Measurements from ENCODE around the gene CTNS. TPM values are rescaled to one million over a fixed set of nuclear protein-coding genes. Genes with fewer than 3 reads are reported as not detected.

The CTNS gene
- total and polyA plus RNA-seq, 2 of the 13 experiments (the other 11 are each of a cell fraction or from before 2014, with no cell fraction given), result 9.5 to 13.7 TPM

DNA sequence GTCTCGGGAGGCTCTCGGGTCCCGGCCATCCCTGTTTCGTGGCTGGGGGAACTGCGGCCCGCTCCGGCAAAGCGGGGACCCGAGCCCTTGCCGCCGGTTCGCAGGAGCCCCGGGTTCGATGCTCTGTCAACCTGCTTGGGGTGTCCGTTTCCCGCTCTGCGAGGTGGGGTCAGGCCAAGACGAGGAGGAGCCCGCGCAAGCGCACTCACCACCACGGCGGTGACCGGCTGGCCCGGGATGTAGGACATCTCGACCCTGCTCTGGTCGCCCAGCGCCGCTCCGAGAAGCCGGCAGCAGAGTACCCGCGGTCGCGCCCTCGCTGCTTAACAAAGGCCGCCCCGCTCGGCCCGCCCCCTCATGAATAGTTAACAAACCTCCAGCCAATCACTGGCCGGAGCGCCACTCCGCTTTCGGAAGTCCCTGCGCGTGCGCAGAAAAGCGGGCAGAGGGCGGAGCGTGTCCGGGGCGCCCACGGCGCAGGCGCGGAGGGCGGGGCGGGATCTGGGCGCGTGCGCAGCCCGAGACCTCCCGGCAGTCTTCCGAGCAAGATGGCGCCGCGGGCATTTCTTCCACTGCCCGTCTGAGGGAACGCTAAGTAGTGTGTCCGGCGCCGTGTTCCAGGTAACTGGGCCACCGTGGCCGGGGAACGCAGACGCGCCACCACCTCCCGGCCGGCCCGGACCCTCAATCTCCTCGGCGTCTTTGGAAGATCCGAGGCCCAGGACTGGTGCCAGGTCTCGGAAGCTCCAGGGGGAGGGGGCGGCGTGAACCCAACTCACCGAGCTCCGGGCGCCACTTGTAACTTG, 31.9 kb downstream of the CTNS start, which contains the start of the genes EMC6 and TAX1BP3 (continued):
- TF ChIP-seq, protein P1, sequence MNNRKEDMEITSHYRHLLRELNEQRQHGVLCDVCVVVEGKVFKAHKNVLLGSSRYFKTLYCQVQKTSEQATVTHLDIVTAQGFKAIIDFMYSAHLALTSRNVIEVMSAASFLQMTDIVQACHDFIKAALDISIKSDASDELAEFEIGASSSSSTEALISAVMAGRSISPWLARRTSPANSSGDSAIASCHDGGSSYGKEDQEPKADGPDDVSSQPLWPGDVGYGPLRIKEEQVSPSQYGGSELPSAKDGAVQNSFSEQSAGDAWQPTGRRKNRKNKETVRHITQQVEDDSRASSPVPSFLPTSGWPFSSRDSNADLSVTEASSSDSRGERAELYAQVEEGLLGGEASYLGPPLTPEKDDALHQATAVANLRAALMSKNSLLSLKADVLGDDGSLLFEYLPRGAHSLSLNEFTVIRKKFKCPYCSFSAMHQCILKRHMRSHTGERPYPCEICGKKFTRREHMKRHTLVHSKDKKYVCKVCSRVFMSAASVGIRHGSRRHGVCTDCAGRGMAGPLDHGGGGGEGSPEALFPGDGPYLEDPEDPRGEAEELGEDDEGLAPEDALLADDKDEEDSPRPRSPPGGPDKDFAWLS (CRISPR knock-in tag; IDR thresholded peaks at IDR 0.05; ENCODE audit: borderline replicate concordance), result no peak
- TF ChIP-seq KDM5A (IDR thresholded peaks at IDR 0.05; ENCODE audit: borderline replicate concordance, low read length) (peak; percentile 78), ZMYM2 (CRISPR knock-in tag; IDR thresholded peaks at IDR 0.05) (peak; percentile 40; the same call in 1 of the 2 replicates), GFI1 (CRISPR knock-in tag; IDR thresholded peaks at IDR 0.05; ENCODE audit: borderline replicate concordance) (no peak), HOXA3 (CRISPR knock-in tag; IDR thresholded peaks at IDR 0.05) (peak; percentile 42), DR1 (CRISPR knock-in tag; IDR thresholded peaks at IDR 0.05) (peak; percentile 95), ZBTB3 (CRISPR knock-in tag; IDR thresholded peaks at IDR 0.05; ENCODE audit: borderline replicate concordance, low read depth) (0 out of 2 replicates have a peak, but pooled peaks have one; percentile 18), GABPB1 (CRISPR knock-in tag; IDR thresholded peaks at IDR 0.05) (peak; percentile 70), SPEN (CRISPR knock-in tag; IDR thresholded peaks at IDR 0.05; ENCODE audit: low read depth) (peak; percentile 61), TCF7 (IDR thresholded peaks at IDR 0.05; ENCODE audit: low read depth) (no peak), HOXD1 (CRISPR knock-in tag; IDR thresholded peaks at IDR 0.05) (peak; percentile 71; the same call in 1 of the 2 replicates), NR2C2 (CRISPR knock-in tag; IDR thresholded peaks at IDR 0.05; ENCODE audit: borderline replicate concordance) (peak; percentile 57; the same call in 1 of the 2 replicates), ZFP82 (CRISPR knock-in tag; IDR thresholded peaks at IDR 0.05; ENCODE audit: borderline replicate concordance) (peak; percentile 89; the same call in 1 of the 2 replicates), ZFP90 (CRISPR knock-in tag; IDR thresholded peaks at IDR 0.05; ENCODE audit: borderline replicate concordance) (peak; percentile 92), ZNF282 (IDR thresholded peaks at IDR 0.05; ENCODE audit: partially characterized antibody) (no peak), RARG (CRISPR knock-in tag; IDR thresholded peaks at IDR 0.05; ENCODE audit: low read depth) (no peak; the same call in 1 of the 2 replicates), FOXC1 (CRISPR knock-in tag; IDR thresholded peaks at IDR 0.05; ENCODE audit: borderline replicate concordance) (peak; percentile 67; the same call in 1 of the 2 replicates), RELA (CRISPR knock-in tag; IDR thresholded peaks at IDR 0.05) (no peak; the same call in 1 of the 2 replicates), ZNF775 (CRISPR knock-in tag; IDR thresholded peaks at IDR 0.05; ENCODE audit: borderline replicate concordance) (no peak), SP4 (CRISPR knock-in tag; IDR thresholded peaks at IDR 0.05) (no peak; the same call in 1 of the 2 replicates), SNRNP70 (IDR thresholded peaks at IDR 0.05; ENCODE audit: low read depth, low read length) (no peak), ZFX (CRISPR knock-in tag; IDR thresholded peaks at IDR 0.05; ENCODE audit: low read depth) (peak; percentile 90)
- TF ChIP-seq, protein P2, sequence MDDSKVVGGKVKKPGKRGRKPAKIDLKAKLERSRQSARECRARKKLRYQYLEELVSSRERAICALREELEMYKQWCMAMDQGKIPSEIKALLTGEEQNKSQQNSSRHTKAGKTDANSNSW (CRISPR knock-in tag; IDR thresholded peaks at IDR 0.05; ENCODE audit: borderline replicate concordance), result 0 out of 2 replicates have a peak, but pooled peaks have one; percentile 32
- TF ChIP-seq, protein P3, sequence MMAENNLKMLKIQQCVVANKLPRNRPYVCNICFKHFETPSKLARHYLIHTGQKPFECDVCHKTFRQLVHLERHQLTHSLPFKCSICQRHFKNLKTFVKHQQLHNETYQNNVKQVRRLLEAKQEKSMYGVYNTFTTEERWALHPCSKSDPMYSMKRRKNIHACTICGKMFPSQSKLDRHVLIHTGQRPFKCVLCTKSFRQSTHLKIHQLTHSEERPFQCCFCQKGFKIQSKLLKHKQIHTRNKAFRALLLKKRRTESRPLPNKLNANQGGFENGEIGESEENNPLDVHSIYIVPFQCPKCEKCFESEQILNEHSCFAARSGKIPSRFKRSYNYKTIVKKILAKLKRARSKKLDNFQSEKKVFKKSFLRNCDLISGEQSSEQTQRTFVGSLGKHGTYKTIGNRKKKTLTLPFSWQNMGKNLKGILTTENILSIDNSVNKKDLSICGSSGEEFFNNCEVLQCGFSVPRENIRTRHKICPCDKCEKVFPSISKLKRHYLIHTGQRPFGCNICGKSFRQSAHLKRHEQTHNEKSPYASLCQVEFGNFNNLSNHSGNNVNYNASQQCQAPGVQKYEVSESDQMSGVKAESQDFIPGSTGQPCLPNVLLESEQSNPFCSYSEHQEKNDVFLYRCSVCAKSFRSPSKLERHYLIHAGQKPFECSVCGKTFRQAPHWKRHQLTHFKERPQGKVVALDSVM (CRISPR knock-in tag; IDR thresholded peaks at IDR 0.05), result peak; percentile 37; the same call in 1 of the 2 replicates
- TF ChIP-seq, protein P4, sequence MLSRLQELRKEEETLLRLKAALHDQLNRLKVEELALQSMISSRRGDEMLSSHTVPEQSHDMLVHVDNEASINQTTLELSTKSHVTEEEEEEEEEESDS (CRISPR knock-in tag; IDR thresholded peaks at IDR 0.05; ENCODE audit: borderline replicate concordance), result peak; percentile 11; the same call in 1 of the 2 replicates

All from HepG2 (cell line).